Stimulated activated CD4-positive, alpha-beta T cell treated with anti-CD3 and anti-CD28 coated beads, TNF-alpha, amount 100 ng/mL, for 1 hour (primary cell): Measurements from ENCODE around the gene DARS1.
"Not testable (repeated sequence)": the region's sequence is repeated elsewhere in the genome, so short reads cannot be mapped to it uniquely, and the experiment has no call there.

Source experiments
- DNase-seq, 3 donors: peaks; one replicate each; pipeline ENCODE4 v3.0.0-alpha.2; 2020; ENCODE audit warnings: low read depth in 3 of 3, low spot score in 1 of 3

The DARS1 gene

DNA sequence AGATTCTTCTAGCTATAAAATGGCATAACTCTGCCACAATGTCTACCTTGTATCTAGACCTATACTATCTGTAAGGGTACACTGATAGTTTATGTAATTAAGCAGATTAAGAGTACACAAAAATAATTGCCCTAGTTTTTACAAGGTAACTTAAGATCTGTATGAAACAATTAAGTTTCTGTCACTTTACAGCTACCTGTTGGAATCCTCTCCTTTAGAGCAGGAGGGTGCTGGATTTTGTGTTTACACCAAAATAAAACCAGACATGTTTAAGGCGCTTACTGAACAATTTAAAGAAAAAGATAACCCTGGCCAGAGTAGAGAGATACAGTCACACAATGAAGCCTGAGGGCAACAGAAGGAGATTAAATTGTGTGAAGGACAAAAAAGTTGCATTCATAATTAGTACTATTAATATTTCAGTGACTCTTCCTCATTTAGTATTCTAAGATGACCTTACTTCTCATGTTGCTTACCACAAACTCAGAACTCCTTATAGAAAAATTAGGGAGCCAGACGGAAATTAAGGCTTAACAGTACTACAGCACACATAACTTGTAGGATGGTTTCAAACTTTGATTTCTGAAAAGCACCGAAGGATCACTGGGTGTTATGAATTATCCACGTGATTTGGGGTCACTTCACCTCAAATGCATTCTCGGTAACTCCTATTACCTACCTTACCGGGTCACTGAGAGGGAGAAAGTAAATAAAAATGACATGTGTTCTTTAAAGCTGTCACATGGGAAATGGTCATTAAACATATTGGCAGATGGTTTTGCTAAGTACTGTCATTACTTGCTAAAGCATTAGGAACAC is 1.0 kb downstream of the DARS1 start:
- DNase-seq: no peak

- DNase-seq: no peak
Measured at GRCh38 chr2:135980434-135981079, 4.9 kb downstream of the DARS1 start.

DNA sequence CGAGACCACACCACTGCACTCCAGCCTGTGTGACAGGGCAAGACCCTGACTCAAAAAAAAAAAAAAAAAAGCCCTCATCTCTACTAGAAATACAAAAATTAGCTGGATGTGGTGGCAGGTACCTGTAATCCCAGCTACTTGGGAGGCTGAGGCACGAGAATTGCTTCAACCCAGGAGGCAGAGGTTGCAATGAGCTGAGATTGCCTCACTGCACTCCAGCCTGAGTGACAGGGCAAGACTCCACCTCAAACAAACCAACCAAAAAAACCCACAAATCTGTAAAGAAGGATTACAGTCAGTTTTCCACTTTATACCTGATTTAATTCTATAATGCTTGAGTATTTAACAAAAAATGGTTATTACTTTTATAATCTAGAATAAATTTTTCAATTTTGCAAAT is 9.7 kb downstream of the DARS1 start:
- DNase-seq: no peak

DNA sequence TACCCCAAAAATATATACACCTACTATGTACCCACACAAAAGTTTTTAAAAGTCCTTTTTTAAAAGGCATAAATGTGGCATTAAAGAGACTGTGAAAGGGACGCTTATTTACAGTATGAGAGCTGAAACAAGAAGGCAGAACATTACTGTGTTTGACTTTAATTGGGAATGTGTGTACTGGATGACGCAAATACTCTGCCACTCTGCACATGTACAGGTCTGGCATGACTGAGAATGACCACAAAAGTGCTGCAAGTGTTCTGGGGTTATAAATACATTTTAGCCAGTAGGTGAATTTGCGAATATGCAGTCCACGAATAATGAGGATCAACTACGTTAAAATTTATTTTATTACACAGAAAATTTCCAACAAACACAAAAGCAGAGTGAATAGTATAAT is 11.4 kb downstream of the DARS1 start:
- DNase-seq: no peak

- DNase-seq: no peak
Measured at GRCh38 chr2:135969655-135970387, 15.6 kb downstream of the DARS1 start.

DNA sequence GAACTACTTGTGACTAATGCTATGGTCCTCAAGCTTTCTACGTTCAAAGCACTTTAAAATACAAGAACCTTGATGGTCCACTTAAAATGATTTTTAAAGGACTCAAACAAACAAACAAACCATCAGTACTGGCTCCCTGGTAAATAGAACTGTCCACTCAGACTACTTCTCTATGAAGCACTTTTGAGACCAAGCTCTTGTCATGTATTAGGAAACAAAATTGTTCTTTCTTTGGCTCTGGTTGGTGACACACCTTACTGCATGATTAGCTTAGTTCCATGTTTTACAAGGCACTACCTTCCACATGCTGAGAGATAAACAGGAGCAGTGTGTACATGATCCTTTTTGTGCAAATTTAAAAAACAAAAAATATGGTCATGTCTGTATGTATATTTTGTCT is 19.7 kb downstream of the DARS1 start:
- no peak for DNase-seq

- not testable (repeated sequence) for DNase-seq
Measured at GRCh38 chr2:135964404-135964803, 21.0 kb downstream of the DARS1 start.

GRCh38 chr2:135963841-135964240 is 21.6 kb downstream of the DARS1 start:
- no peak for DNase-seq

DNA sequence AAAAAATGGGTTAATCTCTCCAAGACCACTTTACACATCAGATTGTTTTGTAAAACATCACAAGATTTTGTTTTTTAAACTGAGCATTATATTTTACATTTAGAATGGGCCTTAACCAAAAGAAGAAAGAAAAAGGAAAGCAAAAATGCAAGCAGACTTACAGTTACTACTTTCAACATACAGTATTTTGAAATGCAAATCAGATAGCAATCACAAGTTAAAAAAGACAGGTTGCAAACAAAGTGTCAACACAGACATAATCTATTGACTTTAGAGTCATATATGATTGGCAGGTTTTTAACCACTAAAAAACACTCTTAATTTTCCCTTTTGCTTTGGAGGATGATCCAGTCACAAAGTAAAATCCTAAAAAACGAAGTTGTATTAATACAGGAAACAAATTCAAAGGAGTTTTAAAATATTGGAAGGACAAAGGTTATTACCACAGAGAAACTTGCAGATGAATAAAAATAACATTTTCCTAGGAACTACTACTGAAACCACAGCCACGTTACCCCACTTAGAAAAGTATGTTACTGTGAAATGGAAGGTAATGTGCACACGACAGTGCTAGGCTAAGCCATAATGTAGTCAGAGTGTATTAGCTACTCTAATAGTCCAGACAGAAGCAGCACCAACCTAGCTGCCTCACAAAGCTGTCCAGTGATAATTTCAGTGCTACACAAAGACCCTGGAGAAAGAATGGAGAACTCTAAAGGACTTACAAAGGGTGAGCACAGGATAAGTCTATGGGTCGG is 22.9 kb downstream of the DARS1 start:
- no peak for DNase-seq

GRCh38 chr2:135960656-135961551 is 24.5 kb downstream of the DARS1 start:
- no peak for DNase-seq

- no peak for DNase-seq
Measured at GRCh38 chr2:135960150-135960549, 25.3 kb downstream of the DARS1 start.

GRCh38 chr2:135958927-135959326 is 26.5 kb downstream of the DARS1 start:
- not testable (repeated sequence) for DNase-seq

- no peak for DNase-seq
Measured at GRCh38 chr2:135954020-135954601, 31.3 kb downstream of the DARS1 start.

DNA sequence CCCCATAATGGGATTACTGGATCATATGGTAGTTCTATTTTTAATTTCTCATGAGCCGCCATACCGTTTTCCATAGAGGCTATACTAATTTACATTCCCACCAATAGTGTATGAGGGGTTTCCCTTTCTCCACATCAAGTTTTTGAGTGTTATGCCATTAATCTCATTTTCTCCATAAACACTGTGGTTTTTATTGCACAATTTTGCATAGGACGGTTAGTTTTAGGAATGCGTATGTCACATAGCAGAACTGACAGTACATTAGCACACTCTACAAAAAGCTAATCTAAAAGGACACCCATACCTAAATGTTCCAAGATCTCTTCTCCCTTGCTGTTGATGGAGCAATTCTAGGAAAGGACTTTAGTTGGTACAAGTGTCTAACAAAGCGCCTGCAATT is 32.5 kb downstream of the DARS1 start:
- no peak for DNase-seq

DNA sequence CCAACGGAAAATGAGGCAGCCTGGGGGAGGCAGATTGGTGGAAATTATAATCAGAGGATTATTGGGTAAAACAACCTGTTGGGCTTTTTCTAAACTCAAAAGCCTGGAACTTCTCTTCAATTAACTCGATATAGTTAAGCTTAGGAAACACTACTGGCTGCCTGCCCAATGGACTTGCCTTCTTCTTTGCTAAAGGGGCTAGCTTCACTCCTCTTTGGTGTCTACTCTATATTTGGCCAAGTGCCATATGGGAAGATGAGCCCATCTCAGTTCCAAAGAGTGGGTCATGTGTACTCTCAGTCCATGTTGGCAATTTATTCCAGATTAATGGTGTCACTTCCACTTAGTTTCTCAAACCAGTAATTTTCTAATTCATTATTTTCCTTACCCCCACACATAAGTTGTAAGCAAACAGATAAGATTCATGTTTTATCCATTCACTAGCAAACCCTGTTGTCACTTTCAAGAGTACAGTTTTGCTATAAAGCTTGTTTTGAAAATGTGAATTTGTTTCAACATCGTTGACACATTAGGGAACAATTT is 34.3 kb downstream of the DARS1 start:
- DNase-seq: no peak

GRCh38 chr2:135949451-135950234 is 35.8 kb downstream of the DARS1 start:
- DNase-seq: no peak

DNA sequence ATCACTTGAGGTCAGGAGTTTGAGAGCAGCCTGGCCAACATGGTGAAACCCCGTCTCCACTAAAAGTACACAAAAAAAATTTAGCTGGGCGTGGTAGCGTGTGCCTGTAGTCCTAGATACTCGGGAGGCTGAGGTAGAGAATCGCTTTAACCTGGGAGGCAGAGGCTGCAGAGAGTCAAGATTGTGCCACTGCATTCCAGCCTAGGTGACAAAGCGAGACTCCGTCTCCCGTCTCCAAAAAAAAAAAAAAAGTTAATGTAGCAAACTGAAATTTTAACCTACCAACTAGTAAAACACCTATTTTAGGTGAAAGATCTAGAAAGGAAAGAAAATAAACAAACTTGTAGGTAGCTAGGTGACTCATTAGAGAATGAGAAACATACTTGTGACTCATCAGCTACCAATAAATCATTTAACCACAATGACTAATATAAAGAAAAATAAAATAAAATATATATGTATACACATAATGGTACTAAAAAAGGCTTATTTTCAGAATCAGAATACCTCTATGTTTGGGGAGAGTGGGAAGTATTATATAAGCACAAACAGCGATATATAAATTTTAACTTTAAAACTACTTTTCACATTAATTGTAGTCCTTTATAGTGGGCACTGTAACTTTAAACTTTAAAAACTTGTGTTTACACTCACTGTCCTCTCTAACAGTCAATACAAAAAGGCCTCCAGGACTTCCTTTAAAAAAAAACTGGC is 36.6 kb downstream of the DARS1 start:
- no peak for DNase-seq

- no peak for DNase-seq
Measured at GRCh38 chr2:135948141-135948540, 37.3 kb downstream of the DARS1 start.
